Measurements from ENCODE around the gene NIP7. TPM values are rescaled to one million over a fixed set of nuclear protein-coding genes. Genes with fewer than 3 reads are reported as not detected.

Gene NIP7
- total RNA-seq, 1 experiment from 2014 or later, result 35.3 TPM

DNA sequence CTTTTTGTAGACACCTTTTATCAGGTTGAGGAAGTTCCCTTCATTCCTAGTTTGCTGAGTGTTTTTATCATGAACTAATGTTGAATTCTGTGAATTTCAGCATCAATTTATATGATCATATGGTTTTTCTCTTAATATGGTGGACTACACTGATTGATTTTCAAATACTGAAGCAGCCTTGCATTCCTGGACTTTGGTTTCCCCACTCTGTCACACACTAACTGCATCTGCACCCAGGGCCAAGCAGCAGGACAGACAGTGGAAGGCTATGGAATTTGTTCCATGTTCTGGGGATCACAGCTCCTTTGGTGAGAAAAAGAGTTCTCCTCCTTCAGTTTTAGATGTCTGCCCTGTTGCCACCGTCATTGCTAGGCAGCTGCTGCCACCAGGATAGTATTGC is 38.5 kb downstream of the NIP7 start:
- Histone ChIP-seq H3K27me3 (ENCODE audit: control insufficient read depth, insufficient read depth, low read length) (no peaks in the 10 kb centered on the region), H3K4me3 (ENCODE audit: low read depth in 2 of 2, low read length in 2 of 2) (no peak overlapping the region), H3K36me3 (ENCODE audit: control insufficient read depth, insufficient read depth, low read length) (peaks cover 20% of the 10 kb centered on the region; the same call in 1 of the 2 replicates), H3K27ac (ENCODE audit: low read length) (no peak overlapping the region), H3K9me3 (ENCODE audit: control insufficient read depth, insufficient read depth, low read depth, low read length) (no peaks in the 10 kb centered on the region), H3K4me1 (ENCODE audit: control insufficient read depth, insufficient read depth, low read length) (no peaks in the 10 kb centered on the region)
- in situ Hi-C loops (cut with HindIII; ENCODE audit: low pct_unique_long_range_greater_than_20kb, low sequenced_read_pairs), result no loop called here
- no peak for TF ChIP-seq POLR2AphosphoS5 (IDR thresholded peaks at IDR 0.05; ENCODE audit: low read depth, low read length)
- TF ChIP-seq TCF7L2 (IDR thresholded peaks at IDR 0.05; ENCODE audit: low read depth, low read length), result no peak
- no peak for ATAC-seq
- DNase-seq (ENCODE audit: low read depth, low spot score), result no peak
- no TSS peak for BruUV-seq (replicated peaks)
- ChIA-PET CTCF (no interaction called here), POLR2A (no interaction called here)
- intact Hi-C loops (cut with micrococcal nuclease; ENCODE audit: unreplicated experiment), result no loop called here

DNA sequence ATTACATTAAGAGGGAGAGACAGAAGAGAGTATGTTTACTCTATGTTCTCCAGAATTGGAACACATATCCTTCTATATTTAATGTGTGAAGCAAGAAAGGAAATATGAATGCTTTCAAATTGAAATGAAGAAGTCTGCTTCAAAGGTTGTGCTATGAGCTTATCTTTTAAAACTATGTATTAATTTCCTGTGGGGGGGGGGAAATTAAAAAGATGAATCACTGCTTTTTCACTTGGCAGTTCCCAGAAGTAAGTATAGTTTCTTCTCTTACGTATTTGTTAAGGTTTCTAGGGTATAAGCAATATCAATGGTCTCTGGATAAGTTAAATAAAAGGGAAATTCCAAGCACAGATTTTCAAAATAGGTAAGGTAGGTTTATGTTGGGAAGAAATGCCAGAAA is 39.2 kb downstream of the NIP7 start:
- DNase-seq (ENCODE audit: low read depth, low spot score) (no peak), ATAC-seq (no peak)
- no peaks in the 10 kb centered on the region for H3K9me3 ChIP-seq (ENCODE audit: control insufficient read depth, insufficient read depth, low read depth, low read length)
- TF ChIP-seq TCF7L2 (IDR thresholded peaks at IDR 0.05; ENCODE audit: low read depth, low read length), result no peak
- TF ChIP-seq, protein P1, sequence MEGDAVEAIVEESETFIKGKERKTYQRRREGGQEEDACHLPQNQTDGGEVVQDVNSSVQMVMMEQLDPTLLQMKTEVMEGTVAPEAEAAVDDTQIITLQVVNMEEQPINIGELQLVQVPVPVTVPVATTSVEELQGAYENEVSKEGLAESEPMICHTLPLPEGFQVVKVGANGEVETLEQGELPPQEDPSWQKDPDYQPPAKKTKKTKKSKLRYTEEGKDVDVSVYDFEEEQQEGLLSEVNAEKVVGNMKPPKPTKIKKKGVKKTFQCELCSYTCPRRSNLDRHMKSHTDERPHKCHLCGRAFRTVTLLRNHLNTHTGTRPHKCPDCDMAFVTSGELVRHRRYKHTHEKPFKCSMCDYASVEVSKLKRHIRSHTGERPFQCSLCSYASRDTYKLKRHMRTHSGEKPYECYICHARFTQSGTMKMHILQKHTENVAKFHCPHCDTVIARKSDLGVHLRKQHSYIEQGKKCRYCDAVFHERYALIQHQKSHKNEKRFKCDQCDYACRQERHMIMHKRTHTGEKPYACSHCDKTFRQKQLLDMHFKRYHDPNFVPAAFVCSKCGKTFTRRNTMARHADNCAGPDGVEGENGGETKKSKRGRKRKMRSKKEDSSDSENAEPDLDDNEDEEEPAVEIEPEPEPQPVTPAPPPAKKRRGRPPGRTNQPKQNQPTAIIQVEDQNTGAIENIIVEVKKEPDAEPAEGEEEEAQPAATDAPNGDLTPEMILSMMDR (IDR thresholded peaks at IDR 0.05), result no peak
- CTCF ChIA-PET, result no interaction called here
- H3K27ac ChIP-seq (ENCODE audit: low read length), result no peak overlapping the region
- in situ Hi-C loops (cut with HindIII; ENCODE audit: low pct_unique_long_range_greater_than_20kb, low sequenced_read_pairs) (no loop called here), intact Hi-C loops (cut with micrococcal nuclease; ENCODE audit: unreplicated experiment) (no loop called here)
- H3K4me3 ChIP-seq (ENCODE audit: low read depth in 2 of 2, low read length in 2 of 2), result no peak overlapping the region
- H3K27me3 ChIP-seq (ENCODE audit: control insufficient read depth, insufficient read depth, low read length), result no peaks in the 10 kb centered on the region
- no TSS peak for BruUV-seq (replicated peaks)
- H3K36me3 ChIP-seq (ENCODE audit: control insufficient read depth, insufficient read depth, low read length), result peaks cover 25% of the 10 kb centered on the region
- H3K4me1 ChIP-seq (ENCODE audit: control insufficient read depth, insufficient read depth, low read length), result 0 out of 2 replicates have a peak, but pooled peaks cover 3% of the 10 kb centered on the region
- POLR2A ChIA-PET, result no interaction called here

DNA sequence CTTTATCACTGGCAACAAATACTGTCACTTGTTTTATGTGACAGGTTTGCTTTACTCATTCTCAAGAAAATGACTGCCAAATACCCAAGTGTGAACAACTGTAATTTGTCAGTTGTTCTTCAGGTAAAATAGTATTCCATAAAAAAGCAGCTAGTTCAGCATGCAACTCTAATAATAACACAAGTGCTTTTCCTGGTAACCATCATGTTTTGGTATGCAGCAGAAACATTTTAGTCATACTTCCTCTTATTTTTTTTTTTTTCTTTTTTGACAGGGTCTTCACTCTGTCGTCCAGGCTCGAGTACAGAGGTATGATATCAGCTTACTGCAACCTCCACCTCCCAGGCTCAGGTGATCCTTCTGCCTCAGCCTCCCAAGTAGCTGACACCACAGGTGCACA is 41.7 kb downstream of the NIP7 start:
- ChIA-PET POLR2A (interaction anchor here (0.5 kb wide), 1 partner anchor 17 kb away, joined by 3 read pairs; no protein-coding TSS in a partner anchor), CTCF (no interaction called here)
- H3K36me3 ChIP-seq (ENCODE audit: control insufficient read depth, insufficient read depth, low read length), result peaks cover 25% of the 10 kb centered on the region

More for the DNA sequence above, 41.7 kb downstream of the NIP7 start:
- in situ Hi-C loops (cut with HindIII; ENCODE audit: low pct_unique_long_range_greater_than_20kb, low sequenced_read_pairs) (no loop called here), intact Hi-C loops (cut with micrococcal nuclease; ENCODE audit: unreplicated experiment) (no loop called here)
- DNase-seq (ENCODE audit: low read depth, low spot score) (no peak), ATAC-seq (no peak)
- H3K4me3 ChIP-seq (ENCODE audit: low read depth in 2 of 2, low read length in 2 of 2), result no peak overlapping the region
- no peak overlapping the region for H3K27ac ChIP-seq (ENCODE audit: low read length)
- peaks cover 13% of the 10 kb centered on the region for H3K4me1 ChIP-seq (ENCODE audit: control insufficient read depth, insufficient read depth, low read length)
- no TSS peak for BruUV-seq (replicated peaks)
- no peaks in the 10 kb centered on the region for H3K9me3 ChIP-seq (ENCODE audit: control insufficient read depth, insufficient read depth, low read depth, low read length)
- TF ChIP-seq POLR2AphosphoS5 (IDR thresholded peaks at IDR 0.05; ENCODE audit: low read depth, low read length), result no peak
- TF ChIP-seq, protein P1 (IDR thresholded peaks at IDR 0.05), result no peak
- TF ChIP-seq TCF7L2 (IDR thresholded peaks at IDR 0.05; ENCODE audit: low read depth, low read length), result no peak
- TF ChIP-seq, protein P2, sequence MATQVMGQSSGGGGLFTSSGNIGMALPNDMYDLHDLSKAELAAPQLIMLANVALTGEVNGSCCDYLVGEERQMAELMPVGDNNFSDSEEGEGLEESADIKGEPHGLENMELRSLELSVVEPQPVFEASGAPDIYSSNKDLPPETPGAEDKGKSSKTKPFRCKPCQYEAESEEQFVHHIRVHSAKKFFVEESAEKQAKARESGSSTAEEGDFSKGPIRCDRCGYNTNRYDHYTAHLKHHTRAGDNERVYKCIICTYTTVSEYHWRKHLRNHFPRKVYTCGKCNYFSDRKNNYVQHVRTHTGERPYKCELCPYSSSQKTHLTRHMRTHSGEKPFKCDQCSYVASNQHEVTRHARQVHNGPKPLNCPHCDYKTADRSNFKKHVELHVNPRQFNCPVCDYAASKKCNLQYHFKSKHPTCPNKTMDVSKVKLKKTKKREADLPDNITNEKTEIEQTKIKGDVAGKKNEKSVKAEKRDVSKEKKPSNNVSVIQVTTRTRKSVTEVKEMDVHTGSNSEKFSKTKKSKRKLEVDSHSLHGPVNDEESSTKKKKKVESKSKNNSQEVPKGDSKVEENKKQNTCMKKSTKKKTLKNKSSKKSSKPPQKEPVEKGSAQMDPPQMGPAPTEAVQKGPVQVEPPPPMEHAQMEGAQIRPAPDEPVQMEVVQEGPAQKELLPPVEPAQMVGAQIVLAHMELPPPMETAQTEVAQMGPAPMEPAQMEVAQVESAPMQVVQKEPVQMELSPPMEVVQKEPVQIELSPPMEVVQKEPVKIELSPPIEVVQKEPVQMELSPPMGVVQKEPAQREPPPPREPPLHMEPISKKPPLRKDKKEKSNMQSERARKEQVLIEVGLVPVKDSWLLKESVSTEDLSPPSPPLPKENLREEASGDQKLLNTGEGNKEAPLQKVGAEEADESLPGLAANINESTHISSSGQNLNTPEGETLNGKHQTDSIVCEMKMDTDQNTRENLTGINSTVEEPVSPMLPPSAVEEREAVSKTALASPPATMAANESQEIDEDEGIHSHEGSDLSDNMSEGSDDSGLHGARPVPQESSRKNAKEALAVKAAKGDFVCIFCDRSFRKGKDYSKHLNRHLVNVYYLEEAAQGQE (IDR thresholded peaks at IDR 0.05; ENCODE audit: insufficient read depth in 1 of 2, low read depth in 2 of 2, low read length in 1 of 2), result no peak
- TF ChIP-seq SIN3A (IDR thresholded peaks at IDR 0.05; ENCODE audit: borderline replicate concordance, insufficient read depth, low read depth, low read length), result no peak
- H3K27me3 ChIP-seq (ENCODE audit: control insufficient read depth, insufficient read depth, low read length), result no peaks in the 10 kb centered on the region

Data from Panc1 (cell line).